T-cell (primary cell): ENCODE data around the gene RTTN. TPM values are rescaled to one million over a fixed set of nuclear protein-coding genes. Genes with fewer than 3 reads are reported as not detected.

Experiments used
- ATAC-seq, 4 experiments: fragments of 200-7000 bp in 3 of 4; fragments of 150-1000 bp in 1 of 4; cut with Tn5 transposase; replicated peaks in 1 of 4; 1 replicate in 3 of 4; 2 replicates in 1 of 4; pipeline ENCODE4 v1.10.0; 2021; ENCODE audit warnings: moderate library complexity in 3 of 4, mild to moderate bottlenecking in 2 of 4, moderate number of reproducible peaks in 1 of 4
- CTCF ChIA-PET, 2 donors: fragments of 300-600 bp; sonication (Branson Sonifier 250); formaldehyde crosslinking; loops; one replicate each; lab custom pipeline; 2022; ENCODE audit warnings: antibody characterized with exemption in 2 of 2; lab: Charles Lee
- POLR2A ChIA-PET, 2 donors: fragments of 300-600 bp; sonication (Branson Sonifier 250); formaldehyde crosslinking; loops; one replicate each; lab custom pipeline; 2022; ENCODE audit warnings: antibody characterized with exemption in 2 of 2; lab: Charles Lee
- DNase-seq, 35 experiments: peaks; one replicate each; pipeline versions ENCODE4 v3.0.0 to v3.0.0-alpha.2; 2013 to 2023
- H3K27ac ChIP-seq: one replicate; pipeline ENCODE4 v1.5.1; 2013; ENCODE audit warnings: low read length
- H3K27me3 ChIP-seq, 2 experiments: replicated peaks in 1 of 2; 1 replicate in 1 of 2; 2 replicates in 1 of 2; pipeline versions ENCODE4 v1.6.1 to v1.7.0; 2013; ENCODE audit warnings: low read length in 1 of 2, mixed read lengths in 1 of 2; ENCODE audit not compliant: control insufficient read depth in 2 of 2, insufficient read depth in 2 of 2; ENCODE audit errors: extremely low read depth in 1 of 2
- H3K36me3 ChIP-seq, 2 donors: 1 replicate in 1 of 2; 2 replicates in 1 of 2; pipeline versions ENCODE4 v1.6.1 to v1.7.0; 2013; ENCODE audit warnings: low read length in 1 of 2; ENCODE audit not compliant: control insufficient read depth in 2 of 2, insufficient read depth in 1 of 2; ENCODE audit errors: extremely low read depth in 1 of 2
- H3K4me1 ChIP-seq, 2 experiments: 1 replicate in 1 of 2; 2 replicates in 1 of 2; pipeline versions ENCODE4 v1.6.1 to v1.7.0; 2013; ENCODE audit warnings: low read length in 2 of 2, mixed read lengths in 1 of 2; ENCODE audit not compliant: insufficient read depth in 2 of 2, control insufficient read depth in 1 of 2; ENCODE audit errors: extremely low read depth in 1 of 2
- H3K4me3 ChIP-seq, 2 donors: 1 replicate in 1 of 2; 2 replicates in 1 of 2; pipeline versions ENCODE4 v1.5.1 to v1.7.0; 2013; ENCODE audit warnings: mild to moderate bottlenecking in 2 of 2, low read length in 1 of 2, moderate library complexity in 1 of 2; ENCODE audit not compliant: control insufficient read depth in 1 of 2; ENCODE audit errors: extremely low read depth in 1 of 2
- H3K9me3 ChIP-seq: 2 replicates; pipeline ENCODE4 v1.7.0; 2013
- H3K27ac Mint-ChIP-seq, 2 donors: one replicate each; pipeline ENCODE4 v1.8.0; 2020 to 2021; ENCODE audit warnings: mild to moderate bottlenecking in 2 of 2, mixed read lengths in 2 of 2
- H3K27me3 Mint-ChIP-seq, 2 donors: one replicate each; pipeline ENCODE4 v1.8.0; 2021 to 2022; ENCODE audit warnings: mixed read lengths in 2 of 2
- H3K36me3 Mint-ChIP-seq: one replicate; pipeline ENCODE4 v1.8.0; 2021; ENCODE audit warnings: mixed read lengths
- H3K4me1 Mint-ChIP-seq, 3 donors: one replicate each; pipeline ENCODE4 v1.8.0; 2020 to 2022; ENCODE audit warnings: mixed read lengths in 3 of 3, mild to moderate bottlenecking in 1 of 3
- H3K4me3 Mint-ChIP-seq, 3 donors: one replicate each; pipeline ENCODE4 v1.8.0; 2020 to 2022; ENCODE audit warnings: mild to moderate bottlenecking in 3 of 3, mixed read lengths in 3 of 3, moderate library complexity in 3 of 3
- H3K9me3 Mint-ChIP-seq, 3 donors: one replicate each; pipeline ENCODE4 v1.8.0; 2020 to 2022; ENCODE audit warnings: mixed read lengths in 3 of 3
- WGBS: methylation state at CpG from one replicate; pipeline ENCODE4 v1.1.5; 2013; ENCODE audit warnings: missing lambda C conversion rate; ENCODE audit not compliant: insufficient coverage; 5-methylcytosine and 5-hydroxymethylcytosine counted together
- total RNA-seq, 35 experiments: library from RNA in 6 of 35; stranded (reverse) in 6 of 35; fragments of 120-200 nt in 1 of 35; gene quantifications; one replicate each; pipeline versions ENCODE4 v1.2.1 to v1.2.4 and lab custom pipeline; 2013 to 2026

RTTN gene
- total RNA-seq, 5 donors from 2014 or later (not counting 1 experiment from before 2014, with no cell fraction given), result 17.8 to 31.7 (median 19.4) TPM

DNA sequence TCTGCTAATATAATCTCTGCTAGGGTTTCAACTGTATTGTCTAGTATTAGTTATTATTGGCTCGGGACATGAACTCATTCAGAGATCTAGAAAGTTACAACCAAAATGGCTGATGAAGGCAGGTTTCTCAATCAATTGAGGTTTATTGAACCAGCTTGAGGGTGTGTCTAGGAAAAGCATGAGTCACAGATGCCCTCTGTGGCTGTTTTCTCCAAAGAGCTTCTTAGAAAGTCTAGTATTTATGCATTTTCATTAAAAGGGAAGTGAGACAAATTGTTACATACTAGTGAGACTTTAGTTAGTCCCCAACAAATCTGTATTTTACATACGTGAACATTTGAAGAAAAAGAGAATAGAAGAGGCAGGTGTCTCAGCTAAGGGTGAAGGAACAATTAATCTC is 23.0 kb upstream of the RTTN start:
- H3K9me3 Mint-ChIP-seq, result peaks cover 8 to 23% (median 19%) of the 10 kb centered on the region in 3 donors
- no peak overlapping the region for H3K4me3 ChIP-seq
- H3K27ac Mint-ChIP-seq, result no peak overlapping the region

GRCh38 chr18:70227438-70227837 is 22.0 kb upstream of the RTTN start:
- ATAC-seq (no peak), DNase-seq (no peak)
- ChIA-PET POLR2A (no interaction called here), CTCF (no interaction called here)
- Mint-ChIP-seq H3K36me3 (peaks cover 6% of the 10 kb centered on the region), H3K27ac (no peak overlapping the region), H3K4me1 (no peaks in the 10 kb centered on the region), H3K27me3 (peaks cover 27 to 31% of the 10 kb centered on the region in 2 donors), H3K4me3 (no peak overlapping the region), H3K9me3 (peaks cover 8 to 23% (median 19%) of the 10 kb centered on the region in 3 donors)
- no peaks in the 10 kb centered on the region for H3K36me3 ChIP-seq
- no peak overlapping the region for H3K27ac ChIP-seq
- H3K9me3 ChIP-seq, result peaks cover 2% of the 10 kb centered on the region
- H3K4me1 ChIP-seq, result no peaks in the 10 kb centered on the region
- peaks cover 0 to 7% of the 10 kb centered on the region in 2 experiments for H3K27me3 ChIP-seq
- 50% methylated on average over 1 of the region's 3 CpGs for WGBS
- no peak overlapping the region for H3K4me3 ChIP-seq

More for the DNA sequence above, 23.0 kb upstream of the RTTN start:
- POLR2A ChIA-PET, result no interaction called here
- Histone ChIP-seq H3K27me3 (peaks cover 0 to 7% of the 10 kb centered on the region in 2 experiments), H3K36me3 (no peaks in the 10 kb centered on the region), H3K4me1 (no peaks in the 10 kb centered on the region), H3K9me3 (peaks cover 2% of the 10 kb centered on the region), H3K27ac (no peak overlapping the region)
- Mint-ChIP-seq H3K4me3 (no peak overlapping the region), H3K4me1 (no peaks in the 10 kb centered on the region), H3K36me3 (peaks cover 6% of the 10 kb centered on the region), H3K27me3 (peaks cover 24 to 29% of the 10 kb centered on the region in 2 donors)
- no peak for ATAC-seq
- DNase-seq, result no peak
- WGBS, result 0% methylated on average over 1 of the region's 2 CpGs
- CTCF ChIA-PET, result interaction anchor here in 1 of 2 donors (0.6 kb wide), 1 partner anchor 206 kb away, joined by 5 read pairs; no protein-coding TSS in a partner anchor

- H3K4me1 ChIP-seq, result no peaks in the 10 kb centered on the region
- Mint-ChIP-seq H3K27ac (no peak overlapping the region), H3K27me3 (peaks cover 55 to 59% of the 10 kb centered on the region in 2 donors), H3K4me3 (no peak overlapping the region), H3K36me3 (no peaks in the 10 kb centered on the region), H3K4me1 (peaks cover 0 to 2% (median 0%) of the 10 kb centered on the region in 3 donors), H3K9me3 (peaks cover 0 to 5% (median 3%) of the 10 kb centered on the region in 3 donors)
- H3K9me3 ChIP-seq, result no peaks in the 10 kb centered on the region
- H3K4me3 ChIP-seq, result no peak overlapping the region
- H3K27ac ChIP-seq, result no peak overlapping the region
- ATAC-seq (no peak), DNase-seq (no peak)
- WGBS, result no CpG with 5 or more reads among the region's 6 CpGs
- H3K36me3 ChIP-seq, result no peaks in the 10 kb centered on the region
- ChIA-PET POLR2A (no interaction called here), CTCF (no interaction called here)
- peaks cover 0 to 14% of the 10 kb centered on the region in 2 experiments for H3K27me3 ChIP-seq
Measured at GRCh38 chr18:70221915-70222278, 16.4 kb upstream of the RTTN start.

- H3K4me3 ChIP-seq, result no peak overlapping the region
- DNase-seq (no peak), ATAC-seq (no peak)
- H3K36me3 Mint-ChIP-seq, result no peaks in the 10 kb centered on the region
- WGBS, result 35% methylated on average over 5 of the region's 12 CpGs
- peaks cover 59 to 63% of the 10 kb centered on the region in 2 donors for H3K27me3 Mint-ChIP-seq
- no peak overlapping the region for H3K27ac Mint-ChIP-seq
- ChIA-PET POLR2A (no interaction called here), CTCF (no interaction called here)
- H3K36me3 ChIP-seq, result no peaks in the 10 kb centered on the region
- H3K27me3 ChIP-seq, result peaks cover 0 to 14% of the 10 kb centered on the region in 2 experiments
- no peak overlapping the region for H3K4me3 Mint-ChIP-seq
- peaks cover 0 to 2% (median 0%) of the 10 kb centered on the region in 3 donors for H3K4me1 Mint-ChIP-seq
- H3K9me3 ChIP-seq, result no peaks in the 10 kb centered on the region
- H3K4me1 ChIP-seq, result no peaks in the 10 kb centered on the region
- H3K27ac ChIP-seq, result no peak overlapping the region
- no peaks in the 10 kb centered on the region for H3K9me3 Mint-ChIP-seq
Measured at GRCh38 chr18:70221156-70221914, 15.8 kb upstream of the RTTN start.

DNA sequence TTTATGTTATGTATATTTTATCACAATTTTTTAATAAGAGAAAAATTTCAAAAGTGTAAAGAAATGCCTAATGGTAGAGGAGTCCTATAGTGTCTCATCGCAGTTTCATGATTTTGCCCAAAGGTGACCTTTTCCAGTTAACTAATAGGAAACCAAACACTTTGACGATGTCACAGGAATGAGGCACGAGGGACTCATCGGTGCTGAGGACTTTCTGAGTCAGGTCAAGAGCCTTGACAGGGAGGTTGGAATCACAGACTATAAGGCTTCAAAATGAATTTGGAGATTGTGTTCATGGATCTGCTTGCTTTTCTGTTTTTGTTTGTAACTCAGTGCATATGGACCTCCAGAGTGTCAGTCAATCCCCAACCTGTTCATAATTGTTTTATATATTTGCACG is 15.1 kb upstream of the RTTN start:
- peaks cover 59 to 63% of the 10 kb centered on the region in 2 donors for H3K27me3 Mint-ChIP-seq

DNA sequence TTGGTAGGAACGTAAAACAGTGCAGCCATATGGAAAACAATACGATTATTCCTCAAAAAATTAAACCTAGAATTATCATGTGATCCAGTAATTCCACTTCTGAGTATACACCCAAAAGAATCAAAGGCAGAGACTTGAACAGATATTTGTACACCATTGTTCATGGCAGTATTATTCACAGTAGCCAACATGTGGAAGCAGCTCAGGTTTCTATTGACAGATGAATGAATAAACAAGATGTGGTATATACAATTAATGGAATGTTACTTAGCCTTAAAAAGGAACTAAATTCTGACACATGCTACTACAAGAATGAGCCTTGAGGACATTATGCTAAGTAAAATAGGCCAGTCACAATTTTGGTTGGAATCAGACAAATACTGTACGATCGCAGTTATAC is 14.2 kb upstream of the RTTN start:
- Histone ChIP-seq H3K4me1 (no peaks in the 10 kb centered on the region), H3K9me3 (no peaks in the 10 kb centered on the region), H3K27ac (no peak overlapping the region), H3K36me3 (no peaks in the 10 kb centered on the region), H3K4me3 (no peak overlapping the region), H3K27me3 (peaks cover 0 to 13% of the 10 kb centered on the region in 2 experiments)
- H3K27me3 Mint-ChIP-seq, result peaks cover 59 to 63% of the 10 kb centered on the region in 2 donors
- ChIA-PET POLR2A (no interaction called here), CTCF (no interaction called here)
- peaks cover 0 to 2% (median 0%) of the 10 kb centered on the region in 3 donors for H3K4me1 Mint-ChIP-seq
- no peaks in the 10 kb centered on the region for H3K36me3 Mint-ChIP-seq
- 100% methylated on average over 2 of the region's 4 CpGs for WGBS
- no peak overlapping the region for H3K4me3 Mint-ChIP-seq
- no peak for ATAC-seq
- DNase-seq, result no peak
- no peaks in the 10 kb centered on the region for H3K9me3 Mint-ChIP-seq
- H3K27ac Mint-ChIP-seq, result no peak overlapping the region

More for the DNA sequence above, 15.1 kb upstream of the RTTN start:
- no peaks in the 10 kb centered on the region for H3K36me3 Mint-ChIP-seq
- CTCF ChIA-PET, result no interaction called here
- WGBS, result 100% methylated on average over 1 of the region's 5 CpGs
- H3K27ac Mint-ChIP-seq, result no peak overlapping the region
- H3K4me3 Mint-ChIP-seq, result no peak overlapping the region
- no peaks in the 10 kb centered on the region for H3K9me3 Mint-ChIP-seq
- ATAC-seq, result no peak
- DNase-seq, result no peak
- Histone ChIP-seq H3K27me3 (peaks cover 0 to 14% of the 10 kb centered on the region in 2 experiments), H3K9me3 (no peaks in the 10 kb centered on the region), H3K27ac (no peak overlapping the region), H3K4me3 (no peak overlapping the region), H3K4me1 (no peaks in the 10 kb centered on the region), H3K36me3 (no peaks in the 10 kb centered on the region)
- POLR2A ChIA-PET, result no interaction called here
- H3K4me1 Mint-ChIP-seq, result peaks cover 0 to 2% (median 0%) of the 10 kb centered on the region in 3 donors
